HG03108 (cell line): Measurements from ENCODE around the gene EIF4G2.
A peak's percentile ranks its signal among the peaks of the same experiment; 100 is the strongest.
"Not testable (repeated sequence)": the region's sequence is repeated elsewhere in the genome, so short reads cannot be mapped to it uniquely, and the experiment has no call there.

Source experiments
- ATAC-seq: cut with Tn5 transposase; IDR thresholded peaks from one replicate; pipeline ENCODE4 v1.9.1; 2021; ENCODE audit warnings: moderate library complexity; ENCODE audit not compliant: unreplicated experiment

The EIF4G2 gene

DNA sequence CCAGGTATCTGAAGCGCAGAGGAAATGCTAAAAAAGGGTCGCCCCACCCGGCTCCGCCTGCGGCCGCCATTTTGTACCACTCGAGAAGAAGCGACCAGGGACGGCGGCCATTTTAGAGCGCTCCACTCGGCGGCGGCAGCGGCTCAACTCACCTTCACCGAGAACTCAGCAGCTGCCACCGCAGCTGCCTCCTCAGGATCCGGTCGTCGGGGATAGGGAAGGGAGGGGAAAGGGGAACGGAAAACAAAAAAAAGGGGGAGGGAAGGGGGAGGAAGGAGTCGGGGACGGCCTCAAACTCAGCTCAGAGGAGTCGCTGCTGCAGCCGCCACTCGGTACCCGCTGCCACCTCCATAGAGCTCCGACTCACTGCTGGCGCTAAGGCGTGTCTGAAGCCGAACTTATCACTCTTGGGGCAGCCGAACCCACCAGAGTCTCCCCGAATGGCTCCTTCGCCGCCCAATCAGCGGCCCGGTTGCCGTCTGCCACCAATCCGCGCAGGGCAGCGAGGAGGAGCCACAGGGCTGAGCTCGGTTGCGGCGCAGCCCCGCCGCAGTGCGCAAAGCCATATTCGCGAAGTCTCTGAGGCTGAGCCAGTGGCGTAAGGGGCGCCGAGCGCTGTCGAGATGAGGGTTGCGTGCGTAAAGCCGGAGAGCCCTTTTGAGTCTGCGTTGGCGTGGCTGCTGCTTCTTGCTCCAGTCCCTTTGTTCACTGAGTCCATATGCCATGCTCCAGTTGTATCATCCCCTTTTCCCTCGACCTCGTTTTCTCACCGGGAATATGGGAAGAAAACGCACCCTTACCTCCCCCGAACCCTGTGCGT lies at the start of gene EIF4G2:
Gene EIF4G2 (minus strand): TSS at position 374 of the 820 bp plus-strand sequence.
- peak; percentile 93 for ATAC-seq

DNA sequence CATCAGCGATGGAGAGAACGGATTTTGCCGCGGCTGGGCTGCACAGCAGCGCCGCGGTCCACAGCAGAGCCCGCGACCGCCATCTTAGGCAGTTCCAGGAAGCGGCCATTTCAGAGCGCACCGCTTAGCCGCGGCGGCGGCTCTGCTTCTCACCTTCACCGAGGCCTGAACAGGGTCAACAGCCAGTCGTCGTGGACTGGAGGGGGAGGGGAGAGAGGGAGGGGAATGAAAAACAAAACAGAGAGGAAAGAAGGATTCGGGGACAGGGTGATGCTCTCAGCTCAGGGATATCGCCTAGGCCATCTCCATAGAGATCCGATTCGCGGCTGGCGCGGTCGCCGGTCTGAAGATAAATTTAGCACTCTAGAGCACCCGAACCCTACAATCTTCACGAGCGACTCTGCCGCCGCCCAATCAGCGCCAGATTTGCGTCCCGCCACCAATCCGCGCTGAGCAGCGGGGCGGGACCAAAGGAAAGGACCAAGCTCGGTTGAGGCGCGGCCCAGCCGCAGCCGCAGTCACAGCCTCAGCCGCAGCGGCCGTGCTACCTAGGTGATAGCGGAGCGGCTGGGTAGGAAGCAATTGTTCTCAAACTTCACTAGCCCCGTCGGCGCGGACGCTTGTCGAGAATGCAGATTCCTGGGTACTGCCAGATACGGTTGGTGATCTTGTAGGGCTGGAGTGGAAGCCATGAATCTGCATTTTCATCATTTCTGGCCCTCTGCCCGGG lies 49.1 kb upstream of the EIF4G2 start, which contains the start of gene ZBED5:
Gene ZBED5 (minus strand): TSS at position 345 of the 730 bp plus-strand sequence. CDS start 3,108 bp downstream, outside the sequence.
- peak; percentile 93 for ATAC-seq

DNA sequence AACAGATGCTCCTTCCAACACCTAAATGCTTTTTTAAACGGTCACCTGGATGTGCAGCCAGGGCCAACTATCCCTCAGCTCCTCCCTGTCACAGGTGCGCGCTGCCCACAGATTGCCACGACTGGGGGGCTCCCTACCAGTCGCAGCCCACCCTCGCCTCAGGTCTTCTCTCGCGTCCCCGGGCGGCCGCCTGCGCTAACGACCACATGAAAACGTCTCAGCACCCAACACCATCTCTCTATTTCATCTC lies 48.7 kb upstream of the EIF4G2 start:
- ATAC-seq, result peak; percentile 1

GRCh38 chr11:10856689-10857458 lies 48.1 kb upstream of the EIF4G2 start:
- no peak for ATAC-seq

DNA sequence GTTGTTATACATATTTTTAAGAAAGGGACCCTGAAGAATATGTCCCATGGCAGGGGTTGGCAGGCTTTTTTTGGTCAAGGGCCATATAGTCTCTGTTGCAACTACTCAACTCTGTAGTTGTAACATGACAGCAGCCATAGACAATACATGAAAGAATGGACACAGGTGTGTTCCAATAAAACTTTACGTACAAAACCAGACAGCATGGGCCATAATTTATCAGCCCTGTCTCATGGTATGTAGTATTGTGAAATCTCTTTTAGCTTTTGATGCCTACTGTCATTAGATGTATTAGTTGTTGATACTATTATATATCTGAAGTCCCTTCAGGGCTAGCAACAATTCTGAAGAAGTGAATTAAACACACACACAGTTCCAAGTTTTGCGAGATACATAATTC lies 46.6 kb upstream of the EIF4G2 start:
- ATAC-seq, result no peak

DNA sequence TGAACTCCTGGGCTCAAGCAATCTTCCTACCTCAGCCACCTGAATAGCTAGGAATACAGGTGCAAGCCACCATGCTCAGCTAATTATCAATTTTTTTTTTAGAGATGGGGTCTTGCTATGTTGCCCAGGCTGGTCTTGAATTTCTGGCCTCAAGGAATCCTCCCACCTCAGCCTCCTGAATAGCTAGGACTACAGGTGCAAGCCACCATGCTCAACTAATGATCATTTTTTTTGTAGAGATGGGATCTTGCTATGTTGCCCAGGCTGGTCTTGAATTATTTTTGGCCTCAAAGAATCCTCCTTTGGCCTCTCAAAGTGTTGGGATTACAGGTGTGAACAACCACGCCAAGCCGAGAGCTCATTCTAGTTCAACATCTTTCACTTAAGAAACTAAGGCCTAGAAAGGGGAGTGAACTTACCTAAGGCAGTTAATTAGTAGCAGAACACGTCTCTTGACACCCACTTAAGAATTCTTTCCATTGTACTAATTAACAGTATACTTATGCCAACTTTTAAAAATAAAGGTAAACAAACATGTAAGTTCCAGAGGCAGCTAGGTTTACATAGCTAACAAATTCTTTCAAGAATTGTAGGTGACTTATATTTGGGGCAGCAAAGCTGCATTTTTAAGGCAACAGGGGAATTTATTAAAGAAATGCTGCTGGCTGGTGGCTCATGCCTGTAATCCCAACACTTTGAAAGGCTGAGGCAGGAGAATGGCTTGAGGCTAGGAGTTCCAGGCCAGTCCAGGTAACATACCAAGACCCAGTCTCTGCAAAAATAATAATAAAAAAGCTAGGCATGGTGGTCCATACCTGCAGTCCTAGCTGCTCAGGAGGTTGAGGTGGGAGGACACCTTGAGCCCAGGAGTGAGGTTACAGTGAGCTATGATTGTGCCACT lies 39.5 kb upstream of the EIF4G2 start:
- ATAC-seq, result no peak

DNA sequence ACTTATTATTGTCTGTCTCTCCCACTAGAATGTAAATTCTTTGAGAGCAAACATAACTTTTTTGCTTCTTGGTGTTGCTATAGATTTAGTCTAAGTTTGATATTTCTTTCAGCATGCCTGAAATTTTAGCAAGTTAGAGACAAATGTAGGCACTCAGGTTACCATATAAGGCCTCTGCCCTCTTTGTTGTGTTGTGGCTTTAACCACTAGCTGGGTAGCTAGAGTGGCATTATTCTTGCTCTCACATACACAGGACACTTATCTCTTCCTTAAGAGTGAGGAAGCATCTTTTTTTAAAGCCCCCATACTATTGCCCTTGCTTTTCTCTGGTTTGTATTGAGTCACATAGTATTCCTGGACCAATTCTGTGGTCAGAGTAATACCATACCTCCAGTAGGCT lies 37.9 kb upstream of the EIF4G2 start:
- ATAC-seq, result no peak

DNA sequence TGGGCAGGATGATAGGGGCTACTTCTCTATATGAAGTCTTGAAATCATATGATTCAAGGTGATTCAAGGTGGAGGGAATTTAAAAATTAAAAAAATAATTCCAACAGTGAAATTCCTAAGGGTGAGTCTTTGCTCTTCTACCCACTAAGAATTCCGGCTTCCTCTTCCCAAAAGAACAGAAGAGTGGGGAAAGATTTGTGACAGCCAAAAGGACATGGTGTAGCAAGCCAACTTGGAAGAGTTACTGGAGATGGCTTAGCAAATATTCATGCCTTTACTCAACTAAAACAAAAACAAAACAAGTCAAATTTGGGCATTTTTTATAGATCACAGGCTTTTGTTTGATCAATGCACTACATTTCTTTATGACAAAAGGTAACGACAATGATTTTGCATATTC lies 36.9 kb upstream of the EIF4G2 start:
- no peak for ATAC-seq

DNA sequence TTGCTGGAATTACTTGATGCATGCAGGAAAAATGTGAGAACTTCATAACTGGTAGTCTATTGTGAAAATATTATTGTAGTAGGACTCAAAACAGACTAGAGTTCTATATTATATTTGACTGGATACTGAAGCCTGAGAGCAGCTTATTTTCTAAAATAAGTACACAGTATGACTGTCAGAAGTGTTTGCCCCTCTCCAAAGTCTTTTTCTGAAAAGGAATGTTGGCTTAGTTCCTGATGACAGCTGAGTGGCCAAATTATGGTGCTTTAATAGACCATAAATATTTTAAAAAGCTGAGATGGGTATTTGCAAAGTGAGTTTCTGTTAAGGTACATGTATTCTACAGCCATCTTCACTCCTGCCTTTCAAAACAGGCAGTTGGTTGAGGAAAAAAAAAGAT lies 36.1 kb upstream of the EIF4G2 start:
- ATAC-seq, result no peak

DNA sequence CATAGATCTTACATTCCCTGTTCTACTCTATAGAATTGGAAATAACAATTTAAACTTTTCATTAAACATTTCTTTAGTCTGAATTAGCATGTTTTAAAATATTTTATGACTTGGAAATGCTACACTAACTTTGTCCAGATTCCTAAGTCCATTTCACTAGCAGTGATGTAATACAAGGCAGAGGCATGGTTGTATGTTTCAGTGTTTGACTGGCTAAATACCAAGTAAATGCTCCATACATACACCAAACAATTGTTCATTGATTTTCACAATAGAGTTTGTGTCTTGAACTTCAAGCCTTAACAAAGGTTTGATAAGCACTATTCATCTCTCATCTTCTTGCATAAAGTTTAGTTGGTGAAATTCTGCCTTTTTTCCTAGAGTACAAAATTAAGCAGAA lies 35.6 kb upstream of the EIF4G2 start:
- no peak for ATAC-seq

DNA sequence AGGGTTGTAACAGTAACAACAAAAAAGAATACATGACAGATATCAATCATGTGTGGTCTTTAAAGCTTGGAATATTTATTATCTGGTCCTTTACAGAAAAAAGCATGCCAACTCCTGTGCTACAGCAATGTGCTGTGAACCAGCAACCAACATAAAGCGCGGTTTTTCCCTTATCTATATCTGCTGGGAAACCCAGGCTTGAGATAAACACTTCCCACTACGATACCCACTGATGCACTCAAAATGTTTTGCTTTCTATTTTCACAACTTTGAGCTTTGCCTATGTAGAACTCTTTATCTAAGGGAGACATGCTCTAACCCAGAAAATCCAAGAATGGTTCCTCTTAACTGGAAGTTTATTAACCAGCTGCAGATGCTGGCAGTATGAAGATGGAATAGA lies 30.2 kb upstream of the EIF4G2 start:
- no peak for ATAC-seq

GRCh38 chr11:10838083-10838482 lies 29.4 kb upstream of the EIF4G2 start:
- no peak for ATAC-seq

DNA sequence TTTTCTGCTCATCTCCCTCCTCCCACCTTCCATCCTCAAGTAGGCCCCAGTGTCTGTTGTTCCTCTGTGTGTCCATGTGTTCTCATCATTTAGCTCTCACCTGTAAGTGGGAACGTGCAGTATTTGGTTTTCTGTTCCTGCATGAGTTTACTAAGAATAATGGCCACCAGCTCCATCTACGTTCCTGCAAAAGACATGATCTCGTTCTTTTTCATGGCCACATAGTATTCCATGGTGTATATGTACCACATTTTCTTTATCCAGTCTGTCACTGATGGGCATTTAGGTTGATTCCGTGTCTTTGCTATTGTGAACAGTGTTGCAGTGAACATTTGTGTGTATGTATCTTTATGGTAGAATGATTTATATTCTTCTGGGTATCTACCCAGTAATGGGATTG lies 28.2 kb upstream of the EIF4G2 start:
- ATAC-seq, result not testable (repeated sequence)

DNA sequence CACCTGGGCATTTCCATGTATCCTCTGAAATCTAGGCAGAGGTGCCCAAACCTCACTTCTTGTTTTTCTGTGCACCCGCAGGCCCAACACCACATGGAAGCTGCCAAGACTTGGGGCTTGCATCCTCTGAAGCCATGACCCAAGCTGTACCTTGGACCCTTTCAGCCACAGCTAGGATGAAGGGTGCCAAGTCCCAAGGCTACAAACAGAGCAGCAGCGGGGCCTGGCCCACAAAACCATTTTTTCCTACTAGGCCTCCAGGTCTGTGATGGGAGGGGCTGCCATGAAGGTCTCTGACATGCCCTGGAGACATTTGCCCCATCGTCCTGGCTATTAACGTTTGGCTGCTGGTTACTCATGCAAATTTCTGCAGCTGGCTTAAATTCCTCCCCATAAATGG lies 20.4 kb upstream of the EIF4G2 start:
- ATAC-seq, result no peak

- ATAC-seq, result no peak
These were observed 19.7 kb upstream of the EIF4G2 start for GRCh38 chr11:10828402-10828801.

GRCh38 chr11:10824888-10825287 lies 16.2 kb upstream of the EIF4G2 start:
- ATAC-seq, result peak; percentile 77

DNA sequence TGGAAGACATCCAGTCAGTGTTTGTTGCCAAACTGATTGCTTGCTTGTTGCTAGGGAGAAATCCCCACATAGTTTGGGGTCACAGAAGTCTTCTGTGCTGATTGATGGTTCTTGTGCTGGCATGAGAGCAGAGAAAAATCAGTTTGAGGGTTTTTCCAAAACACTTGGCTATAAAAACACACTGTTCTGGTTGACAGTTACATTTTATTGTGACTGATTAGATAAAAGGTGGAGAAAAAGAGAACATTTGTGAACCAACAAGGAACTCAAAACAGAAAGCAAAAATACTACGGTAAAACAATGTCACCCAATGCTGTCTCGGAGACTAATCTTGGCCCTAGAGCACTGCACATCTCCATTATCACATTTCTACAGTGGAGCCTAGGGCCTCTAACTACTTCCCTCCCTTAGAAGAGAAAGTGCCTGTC lies 14.4 kb upstream of the EIF4G2 start:
- ATAC-seq, result no peak

- not testable (repeated sequence) for ATAC-seq
These were observed 13.8 kb upstream of the EIF4G2 start for GRCh38 chr11:10822491-10822890.

GRCh38 chr11:10818594-10818993 lies 9.9 kb upstream of the EIF4G2 start:
- ATAC-seq, result no peak

GRCh38 chr11:10813945-10814344 lies 5.2 kb upstream of the EIF4G2 start:
- ATAC-seq, result no peak
